ENCODE measurements around the gene KNL1. TPM values are rescaled to one million over a fixed set of nuclear protein-coding genes. Genes with fewer than 3 reads are reported as not detected.
A peak's percentile ranks its signal among the peaks of the same experiment; 100 is the strongest.

The KNL1 gene
- total RNA-seq, 1 experiment from 2014 or later = 19.7 TPM

GRCh38 chr15:40545457-40545856 is 48.6 kb upstream of the KNL1 start:
- no peaks in the 10 kb centered on the region for H3K9me3 Mint-ChIP-seq
- DNase-seq = no peak
- no CpG with 5 or more reads among the region's 1 CpG for WGBS (ENCODE audit: extremely low coverage, insufficient read length, low lambda C conversion rate)

More at GRCh38 chr15:40545457-40545856, 48.6 kb upstream of the KNL1 start:
- H3K14ac ChIP-seq (ENCODE audit: insufficient read depth, low read length) = no peak overlapping the region
- H3K9me3 ChIP-seq (ENCODE audit: control insufficient read depth, low read depth, low read length) = no peaks in the 10 kb centered on the region
- no peaks in the 10 kb centered on the region for H3K79me2 ChIP-seq (ENCODE audit: insufficient read depth, low read length)
- no peak overlapping the region for H3K9ac ChIP-seq (ENCODE audit: extremely low read depth, insufficient read length, low read length)
- H2AK5ac ChIP-seq (ENCODE audit: insufficient read length, low read length) = no peak overlapping the region
- H3K27me3 ChIP-seq (ENCODE audit: insufficient read depth, low read length) = no peaks in the 10 kb centered on the region
- no peak overlapping the region for H2BK15ac ChIP-seq (ENCODE audit: low read depth, low read length)
- peak; percentile 53 for TF ChIP-seq CTCF (conservative IDR thresholded peaks at IDR 0.05)
- Mint-ChIP-seq H3K4me3 (no peak overlapping the region), H3K4me1 (peaks cover 0 to 3% of the 10 kb centered on the region in 2 experiments; a peak in 2 of 4 replicates), H3K36me3 (ENCODE audit: insufficient read depth in 1 of 3, low read depth in 3 of 3) (peaks cover 0 to under 1% (median 0%) of the 10 kb centered on the region in 3 experiments; a peak in 1 of 7 replicates), H3K27me3 (ENCODE audit: low read depth) (no peaks in the 10 kb centered on the region), H3K27ac (no peak overlapping the region; a peak in 1 of 7 replicates)
- no peak overlapping the region for H3K18ac ChIP-seq (ENCODE audit: insufficient read length, low read depth, low read length)
- no peak overlapping the region for H4K5ac ChIP-seq (ENCODE audit: insufficient read length, low read depth, low read length)
- H3K56ac ChIP-seq (ENCODE audit: insufficient read length, low read depth, low read length) = no peak overlapping the region
- no peaks in the 10 kb centered on the region for H3K4me1 ChIP-seq (ENCODE audit: insufficient read depth, low read length)
- no peak overlapping the region for H3K23ac ChIP-seq (ENCODE audit: insufficient read length, low read depth, low read length)
- no peaks in the 10 kb centered on the region for H4K20me1 ChIP-seq (ENCODE audit: control insufficient read depth, insufficient read depth, insufficient read length)
- no peak overlapping the region for H2BK5ac ChIP-seq (ENCODE audit: insufficient read length, low read length)
- no peak overlapping the region for H2BK20ac ChIP-seq (ENCODE audit: low read depth, low read length, poor library complexity, severe bottlenecking)
- no peaks in the 10 kb centered on the region for H3K79me1 ChIP-seq (ENCODE audit: insufficient read depth, low read depth, low read length, poor library complexity, severe bottlenecking)
- H3K4ac ChIP-seq (ENCODE audit: low read depth, low read length) = no peak overlapping the region
- H2BK120ac ChIP-seq (ENCODE audit: low read depth, low read length, poor library complexity, severe bottlenecking) = no peak overlapping the region
- no peak overlapping the region for H4K8ac ChIP-seq (replicated peaks; ENCODE audit: insufficient read length, low read depth, low read length)
- H2BK12ac ChIP-seq (ENCODE audit: insufficient read length, low read depth, low read length) = no peak overlapping the region
- H3K27ac ChIP-seq (ENCODE audit: insufficient read length, low read depth, low read length) = no peak overlapping the region
- no peak overlapping the region for H2AFZ ChIP-seq (ENCODE audit: low read length)
- H3T11ph ChIP-seq (ENCODE audit: low read length) = no peak overlapping the region
- H4K91ac ChIP-seq (ENCODE audit: insufficient read length, low read depth, low read length) = no peak overlapping the region
- no peaks in the 10 kb centered on the region for H3K23me2 ChIP-seq (ENCODE audit: insufficient read length, low read depth, low read length, poor library complexity, severe bottlenecking)
- H3K4me2 ChIP-seq (ENCODE audit: insufficient read depth, insufficient read length, low read length) = no peak overlapping the region
